Upper lobe of right lung (tissue), 1 donor: ENCODE data around the gene PTPRR. TPM values are rescaled to one million over a fixed set of nuclear protein-coding genes. Genes with fewer than 3 reads are reported as not detected.

Experiments used
- ATAC-seq: fragments of 200-7000 bp; cut with Tn5 transposase; one replicate; pipeline ENCODE4 v1.9.1; 2020; ENCODE audit warnings: mild to moderate bottlenecking, moderate library complexity
- DNase-seq: peaks from one replicate; pipeline ENCODE4 v3.0.0-alpha.2; 2020
- H3K27ac ChIP-seq: fragments of 200-600 bp; one replicate; pipeline ENCODE4 v1.8.0; 2022
- H3K27me3 ChIP-seq: fragments of 200-600 bp; one replicate; pipeline ENCODE4 v1.8.0; 2022; ENCODE audit warnings: mild to moderate bottlenecking
- H3K36me3 ChIP-seq: fragments of 200-600 bp; one replicate; pipeline ENCODE4 v1.8.0; 2022
- H3K4me1 ChIP-seq: fragments of 200-600 bp; one replicate; pipeline ENCODE4 v1.8.0; 2022
- H3K4me3 ChIP-seq: fragments of 200-600 bp; one replicate; pipeline ENCODE4 v1.8.0; 2022; ENCODE audit warnings: mild to moderate bottlenecking
- H3K9me3 ChIP-seq: fragments of 200-600 bp; one replicate; pipeline ENCODE4 v1.8.0; 2022
- intact Hi-C: fragments of 100-400 bp; cut with DNase I; formaldehyde crosslinking; loops from one replicate; pipeline ENCODE4 v1.11.0; 2022
- total RNA-seq: library from RNA; stranded (reverse); fragmentation: NEBNext Ultra II Directional; extraction: Animal tissue kit (Norgen Biotek cat#: 25700); gene quantifications from one replicate; pipeline ENCODE4 v1.2.1, GENCODE V29; 2021
- TF ChIP-seq, protein P1 (sequence below): fragments of 200-600 bp; IDR thresholded peaks from one replicate; pipeline ENCODE4 v1.8.0; 2022; ENCODE audit warnings: antibody characterized with exemption
- donor health status: DM: no; HTN: yes; CAD: no; lungs with severe emphysema.

Gene PTPRR
- total RNA-seq, 1 donor from 2014 or later, result 5.1 TPM

DNA sequence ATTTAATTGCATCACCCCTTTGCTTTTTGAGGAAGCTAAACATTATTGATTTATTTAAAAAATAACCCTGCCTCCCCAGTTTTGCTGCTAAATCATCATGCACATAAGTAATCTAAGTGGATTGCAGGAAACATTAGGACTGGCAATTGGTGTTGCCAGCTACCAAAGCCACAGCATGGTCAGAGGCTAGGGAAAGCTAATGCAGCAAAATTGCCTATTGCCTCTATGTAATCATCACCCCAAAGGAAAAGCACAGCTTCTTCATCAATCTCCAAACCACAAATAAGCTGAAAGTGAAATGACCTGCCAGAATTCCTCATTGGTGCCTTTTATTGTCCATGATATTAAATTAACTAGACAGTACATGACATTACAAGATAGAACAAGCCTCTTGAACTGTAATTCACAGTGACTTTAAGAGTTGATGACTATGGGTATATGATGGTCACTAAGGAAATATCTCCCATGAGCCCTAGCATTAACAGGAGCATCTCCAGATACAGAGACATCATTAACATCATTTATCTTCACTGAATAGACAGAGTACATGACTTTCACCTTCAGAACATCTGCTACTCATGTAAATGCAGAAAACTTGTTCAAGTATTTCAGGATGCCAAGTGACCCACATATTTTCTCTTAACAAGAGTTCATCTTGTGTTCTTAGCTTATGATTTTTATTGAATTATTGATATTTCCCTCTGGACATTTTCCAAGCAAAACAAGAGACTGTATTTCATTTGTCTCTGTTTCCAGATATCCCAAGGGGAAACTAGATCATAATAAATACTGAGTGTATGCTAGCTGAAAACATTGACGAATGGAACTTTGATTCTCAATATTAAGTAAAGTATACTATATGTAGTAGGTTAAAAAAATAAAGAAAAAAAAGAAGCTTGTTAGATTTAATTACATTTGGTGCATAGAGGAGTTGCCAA, 29.4 kb downstream of the PTPRR start:
- TF ChIP-seq, protein P1, sequence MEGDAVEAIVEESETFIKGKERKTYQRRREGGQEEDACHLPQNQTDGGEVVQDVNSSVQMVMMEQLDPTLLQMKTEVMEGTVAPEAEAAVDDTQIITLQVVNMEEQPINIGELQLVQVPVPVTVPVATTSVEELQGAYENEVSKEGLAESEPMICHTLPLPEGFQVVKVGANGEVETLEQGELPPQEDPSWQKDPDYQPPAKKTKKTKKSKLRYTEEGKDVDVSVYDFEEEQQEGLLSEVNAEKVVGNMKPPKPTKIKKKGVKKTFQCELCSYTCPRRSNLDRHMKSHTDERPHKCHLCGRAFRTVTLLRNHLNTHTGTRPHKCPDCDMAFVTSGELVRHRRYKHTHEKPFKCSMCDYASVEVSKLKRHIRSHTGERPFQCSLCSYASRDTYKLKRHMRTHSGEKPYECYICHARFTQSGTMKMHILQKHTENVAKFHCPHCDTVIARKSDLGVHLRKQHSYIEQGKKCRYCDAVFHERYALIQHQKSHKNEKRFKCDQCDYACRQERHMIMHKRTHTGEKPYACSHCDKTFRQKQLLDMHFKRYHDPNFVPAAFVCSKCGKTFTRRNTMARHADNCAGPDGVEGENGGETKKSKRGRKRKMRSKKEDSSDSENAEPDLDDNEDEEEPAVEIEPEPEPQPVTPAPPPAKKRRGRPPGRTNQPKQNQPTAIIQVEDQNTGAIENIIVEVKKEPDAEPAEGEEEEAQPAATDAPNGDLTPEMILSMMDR, result no peak
- no peaks in the 10 kb centered on the region for H3K9me3 ChIP-seq
- intact Hi-C loops, result no loop called here

DNA sequence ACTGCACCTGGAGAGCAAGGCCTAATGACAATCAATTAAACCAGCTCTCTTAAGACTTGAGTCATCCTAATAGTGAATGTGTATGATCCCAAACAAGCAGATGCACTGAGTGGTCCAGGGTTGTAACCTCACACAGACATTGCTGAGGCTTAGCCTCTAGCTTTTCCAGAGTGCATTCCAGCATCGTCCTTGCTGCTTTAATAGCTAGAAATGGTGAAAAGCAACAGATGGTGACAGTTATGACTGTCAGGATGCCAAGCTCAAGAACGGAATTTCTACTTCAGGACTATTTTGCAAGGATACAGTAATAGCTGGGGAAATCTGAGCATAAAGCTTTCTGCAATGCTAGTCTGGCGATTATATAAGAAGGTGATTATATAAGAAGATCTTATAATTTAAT, 34.6 kb downstream of the PTPRR start:
- Histone ChIP-seq H3K27ac (no peak overlapping the region), H3K36me3 (no peaks in the 10 kb centered on the region), H3K4me1 (no peaks in the 10 kb centered on the region), H3K4me3 (no peak overlapping the region), H3K9me3 (no peaks in the 10 kb centered on the region), H3K27me3 (no peaks in the 10 kb centered on the region)
- DNase-seq (no peak), ATAC-seq (no peak)
- intact Hi-C loops, result no loop called here
- TF ChIP-seq, protein P1, result no peak

More for the DNA sequence above, 29.4 kb downstream of the PTPRR start:
- DNase-seq, result no peak
- no peak overlapping the region for H3K4me3 ChIP-seq
- H3K27me3 ChIP-seq, result no peaks in the 10 kb centered on the region
- H3K36me3 ChIP-seq, result no peaks in the 10 kb centered on the region
- ATAC-seq, result no peak
- no peak overlapping the region for H3K27ac ChIP-seq
- no peaks in the 10 kb centered on the region for H3K4me1 ChIP-seq

DNA sequence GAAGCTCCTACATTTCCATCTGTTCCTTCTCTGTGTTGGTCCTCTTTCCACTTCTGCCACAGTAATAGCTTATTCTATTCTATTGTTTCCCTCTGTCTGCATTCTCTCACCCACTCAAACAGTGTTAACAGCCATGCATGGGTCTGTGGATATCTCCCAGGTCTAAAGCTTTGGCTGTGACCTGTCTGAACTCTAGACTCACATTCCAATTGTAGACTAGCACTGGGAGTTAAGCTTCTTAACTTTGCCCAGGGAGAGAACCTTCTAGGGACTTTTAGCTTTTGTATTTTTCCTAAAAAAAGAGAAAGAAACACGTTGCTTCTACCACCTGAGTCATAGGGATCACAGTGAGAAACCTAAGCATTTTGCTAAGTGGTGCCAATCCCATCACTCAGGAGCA, 36.7 kb downstream of the PTPRR start:
- intact Hi-C loops, result no loop called here
- H3K4me3 ChIP-seq, result no peak overlapping the region
- no peaks in the 10 kb centered on the region for H3K36me3 ChIP-seq
- ATAC-seq (no peak), DNase-seq (no peak)
- H3K4me1 ChIP-seq, result no peaks in the 10 kb centered on the region
- TF ChIP-seq, protein P1, result no peak
- no peaks in the 10 kb centered on the region for H3K9me3 ChIP-seq
- no peak overlapping the region for H3K27ac ChIP-seq
- no peaks in the 10 kb centered on the region for H3K27me3 ChIP-seq

DNA sequence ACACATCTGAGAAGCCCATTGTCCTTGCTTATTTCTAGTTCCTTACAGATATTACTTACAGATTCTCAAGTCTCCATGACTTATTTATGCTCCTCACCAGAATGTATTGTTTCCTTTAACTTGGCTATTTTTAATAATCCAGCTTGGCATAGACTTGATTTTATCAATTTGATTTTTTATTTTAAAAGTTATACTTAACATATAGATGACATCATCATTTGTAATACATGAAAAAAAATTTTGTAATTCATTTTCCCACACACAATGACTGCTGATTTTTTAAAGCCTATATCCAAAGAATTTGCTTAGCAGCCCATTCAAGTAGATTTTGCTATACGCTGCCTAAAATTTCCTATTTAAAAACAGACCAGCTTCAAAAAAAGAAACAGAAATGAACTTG, 39.8 kb downstream of the PTPRR start:
- ATAC-seq (no peak), DNase-seq (no peak)
- TF ChIP-seq, protein P1, result no peak
- H3K4me1 ChIP-seq, result no peaks in the 10 kb centered on the region
- H3K4me3 ChIP-seq, result no peak overlapping the region
- intact Hi-C loops, result no loop called here
- no peaks in the 10 kb centered on the region for H3K9me3 ChIP-seq
- H3K27me3 ChIP-seq, result no peaks in the 10 kb centered on the region
- no peaks in the 10 kb centered on the region for H3K36me3 ChIP-seq
- no peak overlapping the region for H3K27ac ChIP-seq

DNA sequence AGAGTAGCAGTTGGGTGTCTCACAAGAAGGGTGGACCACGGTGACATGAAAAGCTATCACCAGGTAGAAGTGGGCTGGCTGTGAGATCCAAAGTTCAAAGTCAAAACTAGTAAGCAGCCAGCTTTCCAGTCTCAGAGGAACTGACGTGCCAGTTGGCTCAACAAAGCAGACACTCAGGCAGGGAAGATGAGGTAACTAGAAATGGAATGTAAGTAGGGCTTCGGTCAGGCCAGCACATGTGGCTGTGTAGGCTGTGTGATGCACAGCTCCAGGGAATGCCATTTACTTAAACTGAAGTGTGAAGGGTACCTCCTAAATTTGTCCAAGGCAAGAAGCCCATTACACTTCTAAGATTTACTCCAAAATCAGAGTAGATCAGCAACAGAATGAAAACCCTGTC, 43.6 kb downstream of the PTPRR start:
- Histone ChIP-seq H3K36me3 (no peaks in the 10 kb centered on the region), H3K4me1 (no peaks in the 10 kb centered on the region), H3K27ac (no peak overlapping the region), H3K4me3 (no peak overlapping the region), H3K9me3 (no peaks in the 10 kb centered on the region), H3K27me3 (no peaks in the 10 kb centered on the region)
- TF ChIP-seq, protein P1, result no peak
- DNase-seq, result no peak
- no peak for ATAC-seq
- intact Hi-C loops, result no loop called here
